Fibroblast of skin of right biceps (primary cell): Measurements from ENCODE around the gene ZNF668.

ENCODE experiments used
- DNase-seq: peaks from one replicate; pipeline ENCODE4 v3.0.0-alpha.2; 2013

Gene ZNF668

DNA sequence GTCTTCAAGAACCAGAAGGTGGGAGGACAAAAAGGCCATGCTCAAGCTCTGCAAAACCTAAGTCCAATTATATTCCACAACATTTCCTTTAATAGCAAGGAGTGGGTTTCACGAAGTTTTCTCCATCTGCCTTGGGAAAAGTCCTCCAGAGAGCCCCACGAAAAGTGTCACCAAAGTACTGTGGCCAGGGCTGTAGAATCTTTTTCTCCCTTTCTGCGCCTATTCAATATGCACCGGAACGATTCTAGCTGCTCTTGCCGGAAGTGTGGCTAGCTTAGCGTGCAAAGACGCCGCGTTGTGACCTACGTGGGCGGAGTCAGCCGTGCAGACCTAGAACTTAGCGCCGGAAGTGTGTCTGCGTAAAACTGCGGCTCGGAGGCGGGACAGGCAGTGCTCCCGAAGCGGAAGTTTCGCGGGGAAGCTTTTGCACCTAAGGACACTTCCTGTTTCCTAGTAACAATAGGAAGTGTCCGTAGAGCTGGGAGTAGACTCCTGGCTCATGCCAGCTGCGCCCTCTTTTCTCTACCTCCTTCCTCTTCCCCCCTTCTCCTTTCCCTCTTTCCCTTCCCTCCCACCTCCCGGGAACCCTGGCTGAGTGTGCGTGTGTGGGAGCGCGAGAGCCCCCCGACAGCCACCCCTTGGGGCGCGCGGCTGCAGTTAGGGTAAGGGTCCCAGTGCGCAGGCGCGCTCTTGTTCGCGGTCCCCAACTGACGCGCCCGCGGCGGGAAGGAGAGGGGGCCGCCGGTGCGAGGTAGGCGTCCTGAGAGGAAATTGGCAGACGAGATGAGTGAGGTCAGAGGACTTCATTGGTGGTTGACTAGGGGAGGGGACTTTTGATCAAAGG lies at the start of gene ZNF668, which contains the start of gene ZNF646:
Gene ZNF668 (minus strand): TSS at position 271 of the 844 bp plus-strand sequence. CDS start 9,781 bp downstream, outside the sequence.
Gene ZNF646 (plus strand): TSS at position 453 of the 844 bp plus-strand sequence. CDS start 1,903 bp downstream, outside the sequence.
- DNase-seq: peak; percentile 99

DNA sequence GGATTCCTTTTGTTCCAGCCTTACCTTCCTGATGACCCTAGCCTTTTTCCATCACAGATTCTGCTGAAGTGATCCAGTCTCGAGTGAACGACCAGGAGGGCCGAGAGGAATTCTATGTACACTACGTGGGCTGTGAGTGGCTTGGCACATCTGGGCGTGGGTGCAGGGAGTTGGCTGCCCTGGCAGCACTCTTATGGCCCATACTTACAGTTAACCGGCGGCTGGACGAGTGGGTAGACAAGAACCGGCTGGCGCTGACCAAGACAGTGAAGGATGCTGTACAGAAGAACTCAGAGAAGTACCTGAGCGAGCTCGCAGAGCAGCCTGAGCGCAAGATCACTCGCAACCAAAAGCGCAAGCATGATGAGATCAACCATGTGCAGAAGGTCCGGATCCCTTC lies 46.1 kb upstream of the ZNF668 start:
- DNase-seq: no peak

DNA sequence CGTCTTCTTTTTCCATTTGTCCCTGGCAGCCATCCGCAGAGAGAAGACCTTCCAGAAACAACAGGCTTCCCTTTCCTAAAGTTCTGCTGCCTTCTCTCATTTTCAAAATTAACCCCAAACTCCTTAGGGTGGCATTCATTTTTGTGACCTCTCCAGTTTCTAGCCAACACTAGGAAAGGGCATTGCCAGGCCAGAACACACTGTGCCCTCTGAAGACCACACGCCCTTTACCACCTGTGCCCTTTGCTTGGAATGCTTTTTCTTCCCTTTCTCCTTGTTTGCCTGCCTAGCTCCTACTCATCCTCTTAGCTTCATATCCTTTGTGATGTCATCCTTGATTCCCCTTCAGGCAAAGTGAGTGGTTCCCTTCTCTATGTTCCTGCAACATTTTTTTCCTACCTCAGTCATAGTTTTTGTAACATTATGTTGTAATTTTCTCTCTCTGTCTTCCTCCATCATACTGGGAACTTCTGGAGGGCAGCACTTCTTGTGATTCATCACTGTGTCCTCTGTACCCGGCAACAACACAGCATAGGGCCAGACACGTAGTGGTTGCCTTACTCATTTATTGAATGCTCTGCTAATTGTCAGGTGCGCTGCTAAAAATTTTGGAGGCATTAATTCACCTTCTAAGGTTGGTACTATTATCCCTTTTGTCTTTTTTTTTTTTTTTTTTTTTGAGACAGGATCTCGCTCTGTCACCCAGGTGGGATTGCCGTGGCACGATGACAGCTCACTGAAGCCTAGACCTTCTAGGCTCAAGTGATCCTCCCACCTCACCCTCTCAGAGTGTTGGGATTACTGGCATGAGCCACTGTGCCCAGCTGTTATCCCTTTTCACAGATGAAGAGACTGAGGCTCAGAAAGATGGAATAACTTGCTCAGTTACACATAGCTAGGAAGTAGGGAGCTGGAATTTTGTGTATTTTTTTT lies 44.4 kb upstream of the ZNF668 start:
- DNase-seq: peak; percentile 47

DNA sequence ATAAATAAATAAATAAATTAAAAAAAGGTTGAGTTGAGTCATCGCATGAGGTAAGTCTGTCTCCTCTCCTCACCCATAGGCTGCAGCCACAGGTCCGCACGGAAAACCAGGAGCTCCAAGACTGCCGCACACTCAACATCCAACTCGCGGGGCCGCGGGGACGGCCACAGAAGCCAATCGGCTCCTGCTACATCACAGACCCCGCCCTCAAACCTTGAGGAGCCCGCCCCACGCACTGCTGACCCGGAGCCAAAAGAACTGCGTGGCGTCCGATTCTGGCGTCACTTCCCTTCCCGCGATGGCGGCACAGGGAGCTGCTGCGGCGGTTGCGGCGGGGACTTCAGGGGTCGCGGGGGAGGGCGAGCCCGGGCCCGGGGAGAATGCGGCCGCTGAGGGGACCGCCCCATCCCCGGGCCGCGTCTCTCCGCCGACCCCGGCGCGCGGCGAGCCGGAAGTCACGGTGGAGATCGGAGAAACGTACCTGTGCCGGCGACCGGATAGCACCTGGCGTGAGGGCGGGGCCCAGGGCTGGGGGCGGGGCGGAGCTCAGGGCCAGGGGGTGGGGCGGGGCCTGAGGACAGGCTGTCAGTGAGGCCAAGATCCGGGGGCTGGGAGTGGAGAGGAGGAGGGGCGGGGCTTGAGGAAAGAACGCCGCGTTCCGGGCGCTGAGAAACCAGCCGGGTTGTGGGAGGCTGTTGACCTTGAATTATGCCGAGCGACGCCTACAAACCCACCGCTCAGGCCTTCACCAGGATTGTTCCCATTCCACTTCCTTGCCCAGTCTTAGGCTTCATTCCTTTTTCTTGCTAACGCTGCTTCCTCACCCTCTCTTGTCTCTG lies 43.6 kb upstream of the ZNF668 start, which contains the start of gene KAT8:
Gene KAT8 (plus strand): TSS at position 281 of the 839 bp plus-strand sequence. CDS start 18 bp downstream, at position 299.
- DNase-seq: peak; percentile 98

DNA sequence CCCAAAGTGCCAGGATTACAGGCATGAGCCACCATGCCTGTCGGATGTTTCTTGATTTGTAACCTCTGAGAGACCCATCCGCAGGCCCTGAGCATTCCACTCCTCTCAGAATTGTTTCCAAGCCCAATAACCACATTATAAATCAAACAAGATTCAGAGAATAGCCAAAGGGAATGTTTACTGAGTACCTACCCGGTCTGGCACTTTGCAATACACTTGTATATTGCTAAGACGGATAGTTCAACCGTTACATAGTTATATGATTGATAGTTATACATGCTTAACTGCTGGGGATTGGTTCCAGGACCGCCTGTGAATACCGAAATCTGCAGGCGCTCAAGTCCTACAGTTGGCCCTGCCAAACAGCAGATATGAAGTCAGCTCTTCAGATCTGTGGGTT lies 40.4 kb upstream of the ZNF668 start:
- DNase-seq: no peak

DNA sequence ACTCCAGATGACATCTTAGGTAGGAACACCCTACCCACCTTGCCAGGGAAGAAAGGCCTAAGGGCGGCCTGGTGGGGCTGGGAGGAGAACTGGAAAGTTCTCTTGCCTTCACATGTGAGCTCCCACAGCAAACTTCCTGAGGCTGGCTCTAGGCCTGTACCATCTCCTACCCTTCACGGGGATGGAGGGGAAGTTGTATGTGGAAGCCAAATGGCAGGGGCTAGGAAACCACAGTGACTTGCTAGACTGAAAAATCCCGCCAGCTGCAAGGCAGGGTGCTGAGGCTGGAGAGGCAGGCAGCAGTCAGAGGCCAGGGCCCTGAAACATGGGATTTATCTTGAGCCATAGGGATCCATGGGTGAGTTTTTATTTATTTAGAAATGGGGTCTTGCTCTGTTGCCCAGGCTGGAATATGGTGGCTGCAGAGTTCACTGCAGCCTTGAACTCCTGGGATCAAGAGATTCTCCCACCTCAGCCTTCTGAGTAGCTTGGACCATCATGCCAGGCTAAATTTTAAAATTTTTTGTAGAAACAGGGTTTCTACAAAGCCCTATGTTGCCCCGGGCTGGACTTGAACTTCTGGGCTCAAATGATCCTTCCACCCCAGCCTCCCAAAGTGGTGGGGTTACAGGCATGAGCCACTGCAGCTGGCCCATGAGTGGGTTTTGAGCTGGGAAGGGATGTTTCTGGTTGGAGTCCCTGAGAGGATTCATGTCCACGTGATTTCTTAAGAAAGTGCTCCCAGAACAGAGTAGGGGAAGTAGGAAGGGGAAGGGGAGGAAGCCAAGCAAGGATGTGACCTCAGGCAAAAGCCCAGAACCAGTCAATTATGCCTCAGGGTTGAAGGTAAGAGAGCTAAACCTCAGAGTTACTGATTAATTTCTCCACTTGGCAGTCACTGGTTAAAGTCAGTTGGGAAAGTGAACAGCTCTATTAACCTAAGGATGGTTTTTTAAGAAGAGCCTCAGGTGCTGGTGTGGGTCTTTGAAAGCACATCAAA lies 39.4 kb upstream of the ZNF668 start:
- DNase-seq: no peak

DNA sequence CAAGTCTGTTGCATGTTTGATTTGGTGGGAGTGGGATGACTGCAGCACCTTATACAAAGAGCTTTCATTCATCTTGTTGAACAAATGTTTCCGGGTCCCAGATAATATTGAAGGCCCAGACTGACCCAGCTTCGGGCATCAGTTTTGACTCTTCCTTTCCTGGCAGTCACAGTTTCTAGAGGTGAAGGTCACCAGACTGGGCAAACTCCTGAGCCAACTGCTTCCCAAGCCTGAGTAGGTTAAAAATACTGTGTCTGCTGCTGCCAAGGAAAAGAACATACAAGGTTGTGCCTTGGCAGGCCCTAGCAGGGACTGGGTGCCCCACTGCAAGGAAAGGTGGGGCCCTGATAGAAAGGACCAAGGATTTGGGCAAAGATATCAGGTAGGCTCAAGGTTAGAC lies 38.7 kb upstream of the ZNF668 start:
- DNase-seq: no peak

DNA sequence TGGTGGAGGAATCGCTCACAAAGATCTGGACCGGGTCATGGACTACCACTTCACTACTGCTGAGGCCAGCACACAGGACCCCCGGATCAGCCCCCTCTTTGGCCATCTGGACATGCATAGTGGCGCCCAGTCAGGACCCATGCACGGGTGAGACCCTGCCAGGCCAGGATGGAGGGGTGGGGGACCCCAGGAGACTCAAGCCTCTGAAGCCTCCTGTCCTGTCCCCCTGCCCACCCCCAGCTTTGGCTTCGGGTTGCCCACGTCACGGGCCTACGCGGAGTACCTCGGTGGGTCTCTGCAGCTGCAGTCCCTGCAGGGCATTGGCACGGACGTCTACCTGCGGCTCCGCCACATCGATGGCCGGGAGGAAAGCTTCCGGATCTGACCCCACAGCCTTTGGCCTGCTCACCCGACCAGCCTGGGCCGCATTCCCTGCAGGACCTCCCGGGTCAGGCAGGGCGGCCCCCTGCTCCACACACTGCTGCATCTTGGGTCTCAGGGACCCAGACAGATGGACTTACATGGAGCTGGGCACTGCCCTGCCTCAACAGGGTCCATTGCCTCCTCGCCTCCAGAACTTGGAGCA lies 37.9 kb upstream of the ZNF668 start:
- DNase-seq: no peak

DNA sequence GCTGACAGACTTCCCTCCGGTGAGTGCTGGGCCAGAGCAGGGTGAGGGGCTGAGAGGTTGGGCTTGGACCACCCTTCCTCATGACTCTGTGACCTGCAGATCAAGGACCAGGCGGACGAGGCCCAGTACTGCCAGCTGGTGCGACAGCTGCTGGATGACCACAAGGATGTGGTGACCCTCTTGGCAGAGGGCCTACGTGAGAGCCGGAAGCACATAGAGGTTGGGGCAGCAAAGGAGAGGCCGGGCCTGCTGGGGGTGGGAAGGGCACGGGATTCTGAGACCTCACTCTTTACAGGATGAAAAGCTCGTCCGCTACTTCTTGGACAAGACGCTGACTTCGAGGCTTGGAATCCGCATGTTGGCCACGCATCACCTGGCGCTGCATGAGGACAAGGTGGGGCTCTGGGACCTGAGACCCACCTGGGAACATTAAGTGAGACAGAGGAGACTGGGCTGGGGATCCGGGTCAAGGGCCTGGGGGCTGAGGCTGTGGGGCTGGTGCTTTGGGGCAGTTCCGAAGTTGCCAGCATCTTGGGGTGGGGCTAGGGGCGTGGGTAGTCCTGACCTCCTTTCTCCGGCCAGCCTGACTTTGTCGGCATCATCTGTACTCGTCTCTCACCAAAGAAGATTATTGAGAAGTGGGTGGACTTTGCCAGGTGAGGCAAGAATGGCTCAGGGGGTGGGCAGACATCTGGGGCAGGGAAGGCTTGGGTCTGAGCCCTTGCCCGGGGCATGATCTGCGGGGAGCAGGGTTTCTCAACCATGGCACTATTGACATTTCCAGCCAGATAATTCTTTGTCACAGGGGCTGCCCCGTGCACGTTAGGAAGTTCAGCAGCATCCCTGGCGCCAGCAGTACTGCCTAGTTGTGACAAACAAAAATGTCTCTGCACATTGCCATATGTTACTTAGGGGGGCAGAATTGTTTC lies 36.3 kb upstream of the ZNF668 start:
- no peak for DNase-seq

DNA sequence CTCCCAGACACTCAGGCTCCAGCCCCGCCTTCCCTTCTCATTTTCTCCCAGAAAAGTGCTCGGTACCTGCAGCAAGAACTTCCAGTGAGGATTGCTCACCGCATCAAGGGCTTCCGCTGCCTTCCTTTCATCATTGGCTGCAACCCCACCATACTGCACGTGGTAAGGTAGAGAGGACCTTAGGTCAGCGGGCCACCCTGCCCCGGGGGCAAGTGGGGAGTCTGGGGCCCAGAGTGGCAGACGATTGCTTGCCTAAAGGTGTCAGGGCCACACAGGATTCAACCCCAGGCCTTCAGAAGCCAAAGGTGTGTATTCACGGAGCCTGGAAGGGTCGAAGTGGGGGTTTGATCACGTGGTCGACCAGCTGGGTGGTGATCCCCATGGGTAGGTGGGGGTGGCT lies 35.6 kb upstream of the ZNF668 start:
- DNase-seq: no peak

DNA sequence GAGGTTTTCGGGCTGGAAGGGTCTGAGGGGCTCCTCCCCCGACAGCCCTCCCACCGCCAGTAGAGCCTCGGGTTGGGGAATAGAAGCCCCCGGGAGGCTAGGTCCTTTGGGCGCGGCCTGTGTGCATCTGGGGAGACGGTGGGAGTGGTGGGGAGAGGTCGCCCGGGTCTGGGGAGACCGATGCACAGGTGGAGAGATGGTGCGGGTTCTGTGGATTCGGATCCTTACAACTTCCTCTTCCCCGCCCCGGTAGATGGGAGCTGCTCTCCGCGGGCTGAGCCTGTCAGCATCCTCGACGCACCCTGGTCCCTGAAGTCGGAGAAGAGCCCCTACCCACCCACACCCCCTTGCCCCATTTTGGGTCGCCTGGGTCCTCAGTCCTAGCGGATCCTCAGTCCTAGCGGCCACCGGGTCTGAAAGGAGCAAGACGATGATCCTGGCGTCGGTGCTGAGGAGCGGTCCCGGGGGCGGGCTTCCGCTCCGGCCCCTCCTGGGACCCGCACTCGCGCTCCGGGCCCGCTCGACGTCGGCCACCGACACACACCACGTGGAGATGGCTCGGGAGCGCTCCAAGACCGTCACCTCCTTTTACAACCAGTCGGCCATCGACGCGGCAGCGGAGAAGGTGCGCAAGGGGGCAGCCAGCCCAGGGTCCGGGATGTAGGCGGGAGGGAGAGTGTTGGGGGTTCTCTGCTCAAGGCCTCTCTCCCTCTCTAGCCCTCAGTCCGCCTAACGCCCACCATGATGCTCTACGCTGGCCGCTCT lies 34.9 kb upstream of the ZNF668 start:
- no peak for DNase-seq

DNA sequence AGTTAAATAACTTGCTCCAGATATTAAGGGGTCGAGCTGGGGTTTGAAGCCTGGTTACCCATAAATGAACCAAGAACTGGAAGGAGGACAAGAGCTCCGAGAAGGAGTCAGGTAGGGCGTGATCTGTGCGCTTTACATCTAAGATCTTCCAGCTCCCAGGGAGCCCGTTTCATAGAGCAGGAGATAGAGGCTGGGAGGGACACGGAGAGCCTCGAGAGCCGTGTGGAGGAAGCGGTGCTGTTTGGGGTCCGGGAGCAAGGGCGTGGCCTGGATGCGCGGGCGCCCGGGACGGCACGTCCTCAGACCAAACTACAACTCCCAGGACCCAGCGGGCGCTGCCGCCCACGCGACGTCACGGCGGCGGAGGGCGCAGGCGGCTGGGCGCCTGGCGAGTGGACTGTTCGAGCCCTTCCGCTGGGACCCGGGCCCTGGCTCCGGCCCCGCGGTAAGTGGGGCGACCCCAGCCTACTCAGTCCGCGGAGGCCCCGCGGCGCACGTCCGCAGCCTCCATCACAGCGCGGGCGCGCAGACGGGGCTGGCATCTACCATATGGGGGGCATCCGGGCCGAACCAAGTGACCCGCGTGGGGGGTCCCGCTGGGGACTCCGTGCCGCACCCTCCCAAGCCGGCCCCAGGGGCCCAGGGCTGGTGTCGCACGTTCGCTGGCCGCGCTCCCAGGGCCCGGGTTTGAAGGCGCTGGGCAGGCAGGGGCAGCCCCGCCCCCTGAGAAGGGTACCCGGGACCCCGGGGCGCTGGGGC lies 34.2 kb upstream of the ZNF668 start, which contains the start of gene BCKDK:
Gene BCKDK (plus strand): TSS at position 352 of the 759 bp plus-strand sequence. CDS start 838 bp downstream, outside the sequence.
- peak; percentile 79 for DNase-seq

DNA sequence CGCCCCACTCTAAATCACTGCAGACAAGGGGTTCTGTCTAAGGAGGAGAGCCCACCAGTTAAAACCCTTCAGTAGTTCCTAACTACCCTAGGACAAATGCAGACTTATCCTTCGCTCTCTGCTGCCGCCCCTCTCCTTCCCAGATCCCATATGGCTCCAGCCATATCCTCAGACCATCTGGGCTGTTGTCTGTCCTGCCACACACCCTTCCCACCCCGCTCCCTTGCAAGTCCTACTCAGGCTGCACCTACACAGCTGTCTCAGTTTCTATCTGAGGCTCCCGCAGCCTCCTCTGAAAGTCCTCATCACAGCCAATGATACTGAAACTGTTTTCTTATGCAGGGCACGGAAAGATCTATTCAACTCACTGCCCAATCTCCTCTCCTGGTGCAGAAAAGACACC lies 33.4 kb upstream of the ZNF668 start:
- DNase-seq: no peak

DNA sequence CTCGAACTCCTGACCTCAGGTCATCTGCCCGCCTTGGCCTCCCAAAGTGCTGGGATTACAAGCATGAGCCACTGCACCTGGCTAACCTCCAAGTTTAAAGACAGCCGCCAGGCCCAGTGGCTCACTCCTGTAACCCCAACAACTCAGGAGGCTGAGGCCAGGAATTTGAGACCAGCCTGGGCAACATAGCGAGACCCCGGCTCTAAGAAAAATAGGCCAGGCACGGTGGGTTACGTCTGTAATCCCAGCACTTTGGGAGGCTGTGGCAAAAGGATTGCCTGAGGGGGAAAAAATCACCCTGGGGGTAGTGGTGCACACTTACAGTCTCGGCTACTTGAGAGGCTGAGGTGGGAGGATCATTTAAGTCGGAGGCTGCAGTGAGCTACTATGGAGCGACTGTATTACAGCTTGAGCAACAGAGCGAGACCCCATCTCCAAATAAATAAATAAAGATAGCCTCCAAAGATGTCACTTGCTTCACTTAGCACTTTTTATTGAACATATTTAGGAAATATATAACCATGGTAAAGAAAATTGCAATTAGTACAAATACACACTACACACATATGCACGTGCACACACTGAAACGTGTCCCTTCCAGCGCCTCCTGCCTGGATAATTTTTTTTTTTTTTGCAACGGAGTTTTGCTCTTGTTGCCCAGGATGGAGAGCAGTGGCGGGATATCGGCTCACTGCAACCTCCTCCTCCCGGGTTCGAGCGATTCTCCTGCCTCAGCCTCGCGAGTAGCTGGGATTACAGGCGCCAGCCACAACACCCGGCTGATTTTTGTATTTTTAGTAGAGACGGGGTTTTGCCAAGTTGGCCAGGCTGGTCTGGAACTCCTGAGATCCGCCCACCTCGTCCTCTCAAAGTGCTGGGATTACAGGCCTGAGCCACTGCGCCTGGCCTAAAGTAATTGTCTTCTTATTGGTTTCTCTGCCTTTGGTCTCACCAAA lies 32.7 kb upstream of the ZNF668 start:
- DNase-seq: no peak

DNA sequence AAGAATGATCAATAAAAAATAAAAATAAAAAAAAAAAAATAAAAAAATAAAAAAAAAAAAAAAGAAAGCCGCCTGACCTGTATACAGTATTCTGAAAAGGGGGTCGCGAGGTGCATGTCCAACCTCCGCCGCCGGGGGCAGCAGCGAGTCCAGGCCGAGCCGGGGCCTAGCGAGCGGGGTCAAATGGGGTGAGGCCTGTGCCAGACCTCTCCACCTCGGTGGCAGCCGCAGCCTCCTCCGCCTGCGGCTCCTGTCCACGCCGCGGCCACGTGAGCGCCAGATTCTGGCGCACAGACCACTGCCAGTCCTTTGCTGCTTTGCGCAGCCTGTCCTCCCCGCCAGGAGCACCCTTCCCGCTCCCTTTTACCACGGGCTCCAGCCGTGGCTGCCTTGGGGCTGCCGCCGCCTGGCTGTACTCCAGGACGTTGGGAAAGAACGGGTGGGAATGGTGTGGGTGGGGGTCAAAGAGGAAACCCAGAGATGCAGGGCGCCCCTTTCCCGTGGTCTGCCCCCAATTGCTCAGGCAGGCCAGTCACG lies 31.7 kb upstream of the ZNF668 start:
- DNase-seq: peak; percentile 65
